Measurements from ENCODE around the gene LRRC26. TPM values are rescaled to one million over a fixed set of nuclear protein-coding genes. Genes with fewer than 3 reads are reported as not detected.

LRRC26 gene
- total RNA-seq, 2 experiments from 2014 or later, result not detected

- Mint-ChIP-seq H3K4me3 (no peak overlapping the region), H3K27me3 (peaks cover 49% of the 10 kb centered on the region)
- no peak for DNase-seq
These were observed 671 bp downstream of the LRRC26 start for GRCh38 chr9:137168904-137169856.

GRCh38 chr9:137168573-137168903, 1.3 kb downstream of the LRRC26 start:
- Mint-ChIP-seq H3K36me3 (no peaks in the 10 kb centered on the region), H3K27ac (no peak overlapping the region), H3K9me3 (no peaks in the 10 kb centered on the region), H3K4me3 (no peak overlapping the region), H3K27me3 (peaks cover 52% of the 10 kb centered on the region), H3K4me1 (no peaks in the 10 kb centered on the region)
- no peak for DNase-seq

More at GRCh38 chr9:137168904-137169856, 671 bp downstream of the LRRC26 start:
- Mint-ChIP-seq H3K27ac (no peak overlapping the region), H3K9me3 (no peaks in the 10 kb centered on the region), H3K36me3 (no peaks in the 10 kb centered on the region), H3K4me1 (no peaks in the 10 kb centered on the region)

GRCh38 chr9:137167747-137168572, 1.9 kb downstream of the LRRC26 start:
- Mint-ChIP-seq H3K9me3 (no peaks in the 10 kb centered on the region), H3K4me1 (no peaks in the 10 kb centered on the region), H3K27me3 (peaks cover 58% of the 10 kb centered on the region), H3K4me3 (no peak overlapping the region), H3K36me3 (no peaks in the 10 kb centered on the region), H3K27ac (no peak overlapping the region)
- DNase-seq, result no peak

- DNase-seq, result no peak
- H3K27ac Mint-ChIP-seq, result no peak overlapping the region
- H3K4me3 Mint-ChIP-seq, result no peak overlapping the region
- H3K36me3 Mint-ChIP-seq, result no peaks in the 10 kb centered on the region
- H3K4me1 Mint-ChIP-seq, result no peaks in the 10 kb centered on the region
- H3K27me3 Mint-ChIP-seq, result peaks cover 62% of the 10 kb centered on the region
- H3K9me3 Mint-ChIP-seq, result no peaks in the 10 kb centered on the region
These were observed 2.5 kb downstream of the LRRC26 start for GRCh38 chr9:137167277-137167746.

GRCh38 chr9:137166380-137167229, 3.2 kb downstream of the LRRC26 start:
- Mint-ChIP-seq H3K27ac (no peak overlapping the region), H3K4me1 (no peaks in the 10 kb centered on the region), H3K27me3 (peaks cover 64% of the 10 kb centered on the region), H3K9me3 (no peaks in the 10 kb centered on the region), H3K4me3 (no peak overlapping the region), H3K36me3 (no peaks in the 10 kb centered on the region)
- DNase-seq, result no peak

GRCh38 chr9:137165250-137165836, 4.5 kb downstream of the LRRC26 start:
- Mint-ChIP-seq H3K36me3 (no peaks in the 10 kb centered on the region), H3K4me3 (no peak overlapping the region), H3K27ac (no peak overlapping the region), H3K4me1 (no peaks in the 10 kb centered on the region), H3K9me3 (no peaks in the 10 kb centered on the region), H3K27me3 (peaks cover 66% of the 10 kb centered on the region)
- DNase-seq, result no peak

- H3K36me3 Mint-ChIP-seq, result no peaks in the 10 kb centered on the region
- peaks cover 68% of the 10 kb centered on the region for H3K27me3 Mint-ChIP-seq
These were observed 5.2 kb downstream of the LRRC26 start for GRCh38 chr9:137164370-137165249.

GRCh38 chr9:137163805-137164204, 6.0 kb downstream of the LRRC26 start:
- Mint-ChIP-seq H3K27me3 (peaks cover 74% of the 10 kb centered on the region), H3K27ac (no peak overlapping the region), H3K36me3 (no peaks in the 10 kb centered on the region), H3K4me3 (no peak overlapping the region), H3K9me3 (no peaks in the 10 kb centered on the region), H3K4me1 (peaks cover 8% of the 10 kb centered on the region)
- DNase-seq, result no peak

More at GRCh38 chr9:137164370-137165249, 5.2 kb downstream of the LRRC26 start:
- H3K4me3 Mint-ChIP-seq, result no peak overlapping the region
- peaks cover 3% of the 10 kb centered on the region for H3K4me1 Mint-ChIP-seq
- H3K27ac Mint-ChIP-seq, result no peak overlapping the region
- DNase-seq, result no peak
- H3K9me3 Mint-ChIP-seq, result no peaks in the 10 kb centered on the region

- H3K27ac Mint-ChIP-seq, result no peak overlapping the region
- no peak overlapping the region for H3K4me3 Mint-ChIP-seq
- no peak for DNase-seq
- H3K4me1 Mint-ChIP-seq, result peaks cover 9% of the 10 kb centered on the region
- no peaks in the 10 kb centered on the region for H3K9me3 Mint-ChIP-seq
- H3K27me3 Mint-ChIP-seq, result peaks cover 74% of the 10 kb centered on the region
- no peaks in the 10 kb centered on the region for H3K36me3 Mint-ChIP-seq
These were observed 6.5 kb downstream of the LRRC26 start for GRCh38 chr9:137163365-137163715.

GRCh38 chr9:137162505-137163364, 7.1 kb downstream of the LRRC26 start:
- H3K36me3 Mint-ChIP-seq, result no peaks in the 10 kb centered on the region
- H3K4me3 Mint-ChIP-seq, result no peak overlapping the region
- peaks cover 79% of the 10 kb centered on the region for H3K27me3 Mint-ChIP-seq
- H3K4me1 Mint-ChIP-seq, result peaks cover 13% of the 10 kb centered on the region
- no peaks in the 10 kb centered on the region for H3K9me3 Mint-ChIP-seq
- H3K27ac Mint-ChIP-seq, result no peak overlapping the region
- DNase-seq, result no peak

GRCh38 chr9:137161558-137162486, 8.0 kb downstream of the LRRC26 start:
- no peak overlapping the region for H3K27ac Mint-ChIP-seq
- H3K4me3 Mint-ChIP-seq, result no peak overlapping the region
- DNase-seq, result no peak
- peaks cover 82% of the 10 kb centered on the region for H3K27me3 Mint-ChIP-seq
- no peaks in the 10 kb centered on the region for H3K36me3 Mint-ChIP-seq
- H3K4me1 Mint-ChIP-seq, result peaks cover 13% of the 10 kb centered on the region
- no peaks in the 10 kb centered on the region for H3K9me3 Mint-ChIP-seq

Measured in activated naive CD8-positive, alpha-beta T cell treated with anti-CD3 and anti-CD28 coated beads for 36 hours (primary cell).